Measurements from ENCODE around the gene HJURP.

DNA sequence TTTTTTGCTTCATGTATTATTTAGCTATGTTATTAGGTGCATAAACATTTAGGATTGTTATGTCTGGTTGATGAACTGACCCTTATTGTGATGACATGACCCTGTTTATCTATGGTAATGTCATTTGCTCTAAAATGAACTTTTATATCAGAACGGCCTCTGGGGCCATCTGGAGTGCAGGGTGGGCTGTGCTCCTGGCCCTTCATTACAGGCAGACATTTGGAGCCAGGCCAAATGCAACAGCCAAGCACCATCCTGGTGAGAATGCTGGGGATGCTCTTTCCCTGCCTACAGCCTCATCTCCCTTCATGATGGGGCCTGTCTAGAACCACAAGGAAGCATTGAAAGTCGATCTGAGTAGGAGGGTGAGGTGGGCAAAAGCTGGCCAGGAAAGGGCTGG, 38.0 kb downstream of the HJURP start:
- no peak for TF ChIP-seq CTCF (conservative IDR thresholded peaks at IDR 0.05; ENCODE audit: low read depth, low read length)
- no peak for TF ChIP-seq EZH2phosphoT487 (IDR thresholded peaks at IDR 0.05; ENCODE audit: borderline replicate concordance, low read length)
- no peak for TF ChIP-seq EZH2 (IDR thresholded peaks at IDR 0.05; ENCODE audit: low read length, unreplicated experiment)
